ENCODE data around the gene SNX10. TPM values are rescaled to one million over a fixed set of nuclear protein-coding genes. Genes with fewer than 3 reads are reported as not detected.
A peak's percentile ranks its signal among the peaks of the same experiment; 100 is the strongest.

SNX10 gene
- total RNA-seq, 3 donors from 2014 or later (not counting 1 experiment from before 2014, with no cell fraction given): 17.2 to 26.8 (median 21.3) TPM

DNA sequence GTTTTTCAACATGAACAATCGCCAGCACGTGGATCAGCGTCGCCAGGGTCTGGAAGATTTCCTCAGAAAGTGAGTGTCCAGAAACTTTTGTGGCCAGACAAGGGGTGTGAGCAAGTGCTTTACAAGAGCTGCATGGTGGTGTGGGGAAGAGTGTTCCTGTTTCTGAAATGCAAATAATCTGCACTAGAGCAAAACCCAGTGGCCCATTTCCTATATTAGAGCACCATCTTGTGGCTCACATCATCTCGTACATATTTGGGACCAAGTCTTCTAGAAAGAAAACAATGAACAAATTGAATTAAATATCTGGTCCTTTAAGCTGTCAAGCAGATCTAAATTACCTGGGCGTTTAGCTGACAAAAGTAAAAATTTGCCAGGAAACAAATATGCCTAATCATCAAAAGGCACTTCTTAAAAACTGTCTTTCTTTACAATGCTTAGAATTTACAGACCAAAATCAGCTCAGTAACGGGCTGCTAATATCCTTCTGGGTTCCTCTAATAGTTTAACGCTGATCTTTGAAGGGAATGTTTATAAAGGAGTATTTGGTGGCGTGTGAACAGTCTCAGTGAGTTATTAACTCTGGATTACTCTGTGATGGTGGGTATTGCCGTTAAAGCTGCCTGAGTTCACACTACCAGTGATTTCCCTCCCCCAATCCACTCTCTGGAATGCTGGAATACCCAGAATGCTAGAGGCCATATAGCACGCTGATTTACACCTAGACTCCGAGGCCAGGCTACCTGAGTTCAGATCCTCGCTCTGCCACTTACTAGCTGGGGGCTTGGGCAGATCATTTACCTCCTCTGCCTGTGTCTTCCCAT lies 73.6 kb downstream of the SNX10 start:
- no peaks in the 10 kb centered on the region for H3K4me1 ChIP-seq (ENCODE audit: control insufficient read depth, insufficient read depth, low read length)
- H3K27ac ChIP-seq (ENCODE audit: low read length): no peak overlapping the region
- no peaks in the 10 kb centered on the region for H3K27me3 ChIP-seq (ENCODE audit: control insufficient read depth, insufficient read depth, low read length)
- Mint-ChIP-seq H3K4me3 (no peak overlapping the region), H3K36me3 (no peaks in the 10 kb centered on the region), H3K4me1 (peaks cover 5 to 11% of the 10 kb centered on the region in 2 donors), H3K9me3 (no peaks in the 10 kb centered on the region), H3K27me3 (ENCODE audit: low read depth in 2 of 2) (no peaks in the 10 kb centered on the region), H3K27ac (peak overlapping the region in 1 of 2 donors; percentile 61)
- intact Hi-C loops (cut with micrococcal nuclease): loop anchor here (1.0 to 5.0 kb wide), 6 partner anchors 73 to 472 kb away; partner anchors contain the start of genes CBX3, HNRNPA2B1 and SNX10
- no peaks in the 10 kb centered on the region for H3K9me3 ChIP-seq (ENCODE audit: control insufficient read depth, insufficient read depth, low read length)
- no peak overlapping the region for H3K4me3 ChIP-seq (ENCODE audit: low read length)
- DNase-seq (peak in 1 of 2 donors; percentile 85), ATAC-seq (peak; percentile 79 to 88 (median 84))
- TF ChIP-seq, protein P1, sequence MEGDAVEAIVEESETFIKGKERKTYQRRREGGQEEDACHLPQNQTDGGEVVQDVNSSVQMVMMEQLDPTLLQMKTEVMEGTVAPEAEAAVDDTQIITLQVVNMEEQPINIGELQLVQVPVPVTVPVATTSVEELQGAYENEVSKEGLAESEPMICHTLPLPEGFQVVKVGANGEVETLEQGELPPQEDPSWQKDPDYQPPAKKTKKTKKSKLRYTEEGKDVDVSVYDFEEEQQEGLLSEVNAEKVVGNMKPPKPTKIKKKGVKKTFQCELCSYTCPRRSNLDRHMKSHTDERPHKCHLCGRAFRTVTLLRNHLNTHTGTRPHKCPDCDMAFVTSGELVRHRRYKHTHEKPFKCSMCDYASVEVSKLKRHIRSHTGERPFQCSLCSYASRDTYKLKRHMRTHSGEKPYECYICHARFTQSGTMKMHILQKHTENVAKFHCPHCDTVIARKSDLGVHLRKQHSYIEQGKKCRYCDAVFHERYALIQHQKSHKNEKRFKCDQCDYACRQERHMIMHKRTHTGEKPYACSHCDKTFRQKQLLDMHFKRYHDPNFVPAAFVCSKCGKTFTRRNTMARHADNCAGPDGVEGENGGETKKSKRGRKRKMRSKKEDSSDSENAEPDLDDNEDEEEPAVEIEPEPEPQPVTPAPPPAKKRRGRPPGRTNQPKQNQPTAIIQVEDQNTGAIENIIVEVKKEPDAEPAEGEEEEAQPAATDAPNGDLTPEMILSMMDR (IDR thresholded peaks at IDR 0.05): peak; percentile 84
- WGBS (ENCODE audit: insufficient coverage): 67% methylated on average over 13 of the region's 13 CpGs
- H3K36me3 ChIP-seq (ENCODE audit: control insufficient read depth, insufficient read depth, low read length): peaks cover 32% of the 10 kb centered on the region

DNA sequence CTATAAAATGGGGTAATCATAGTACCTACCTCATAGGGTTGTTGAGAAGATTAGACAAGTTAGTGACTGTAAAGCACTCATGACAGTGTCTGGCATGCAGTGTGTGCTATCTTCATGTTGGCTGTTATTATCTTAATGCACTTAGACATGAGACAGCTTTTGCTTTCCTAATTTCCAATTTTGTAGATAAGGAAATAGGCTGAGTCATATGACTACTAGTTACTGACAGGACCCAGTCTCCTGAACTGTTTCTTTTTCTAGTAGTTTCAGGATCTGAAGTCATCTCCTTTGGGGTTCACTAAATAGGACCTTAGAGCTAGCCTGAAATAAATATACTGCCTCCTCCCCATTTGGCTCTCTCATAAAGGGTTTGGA lies 74.2 kb downstream of the SNX10 start:
- DNase-seq (no peak), ATAC-seq (no peak)
- Mint-ChIP-seq H3K4me1 (peaks cover 5 to 12% of the 10 kb centered on the region in 2 donors), H3K9me3 (no peaks in the 10 kb centered on the region), H3K36me3 (no peaks in the 10 kb centered on the region), H3K27me3 (ENCODE audit: low read depth in 2 of 2) (no peaks in the 10 kb centered on the region), H3K4me3 (no peak overlapping the region), H3K27ac (no peak overlapping the region)
- Histone ChIP-seq H3K27me3 (ENCODE audit: control insufficient read depth, insufficient read depth, low read length) (no peaks in the 10 kb centered on the region), H3K4me3 (ENCODE audit: low read length) (no peak overlapping the region), H3K4me1 (ENCODE audit: control insufficient read depth, insufficient read depth, low read length) (no peaks in the 10 kb centered on the region), H3K36me3 (ENCODE audit: control insufficient read depth, insufficient read depth, low read length) (peaks cover 32% of the 10 kb centered on the region), H3K9me3 (ENCODE audit: control insufficient read depth, insufficient read depth, low read length) (no peaks in the 10 kb centered on the region), H3K27ac (ENCODE audit: low read length) (no peak overlapping the region)
- TF ChIP-seq, protein P1 (IDR thresholded peaks at IDR 0.05): no peak
- intact Hi-C loops (cut with micrococcal nuclease): loop anchor here (1.0 to 5.0 kb wide), 6 partner anchors 74 to 473 kb away; partner anchors contain the start of genes CBX3, HNRNPA2B1 and SNX10

DNA sequence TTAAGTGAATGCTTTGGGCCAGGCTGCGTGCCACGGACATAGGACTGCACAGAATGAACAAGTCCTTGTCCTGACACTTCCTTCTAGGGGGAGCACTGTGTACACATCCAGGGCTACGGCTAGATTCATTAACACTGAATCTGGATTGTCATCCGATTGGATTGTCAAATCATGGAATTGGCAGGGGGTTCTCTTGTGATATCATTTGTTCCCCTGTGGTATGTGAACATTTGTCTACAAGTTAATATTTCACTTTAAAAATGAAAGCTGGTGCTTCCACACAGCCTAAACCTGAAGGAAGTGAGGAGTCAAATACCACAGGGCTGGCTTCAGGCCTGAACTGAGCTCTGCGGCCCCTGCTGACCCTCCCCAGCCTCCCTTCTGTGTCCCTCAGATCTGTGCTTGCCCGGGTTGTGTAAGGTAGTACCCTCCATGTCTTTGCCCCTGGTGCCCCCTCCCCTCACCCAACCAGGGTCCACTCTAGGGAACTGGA lies 75.6 kb downstream of the SNX10 start:
- ATAC-seq (no peak), DNase-seq (no peak)
- H3K27me3 Mint-ChIP-seq (ENCODE audit: low read depth in 2 of 2): no peaks in the 10 kb centered on the region
- peaks cover 5 to 12% of the 10 kb centered on the region in 2 donors for H3K4me1 Mint-ChIP-seq
- H3K4me3 ChIP-seq (ENCODE audit: low read length): no peak overlapping the region
- no peaks in the 10 kb centered on the region for H3K9me3 ChIP-seq (ENCODE audit: control insufficient read depth, insufficient read depth, low read length)
- no peaks in the 10 kb centered on the region for H3K9me3 Mint-ChIP-seq
- H3K36me3 ChIP-seq (ENCODE audit: control insufficient read depth, insufficient read depth, low read length): peaks cover 39% of the 10 kb centered on the region
- no peak overlapping the region for H3K27ac Mint-ChIP-seq
- H3K36me3 Mint-ChIP-seq: peaks cover 3% of the 10 kb centered on the region
- no peaks in the 10 kb centered on the region for H3K27me3 ChIP-seq (ENCODE audit: control insufficient read depth, insufficient read depth, low read length)
- H3K4me3 Mint-ChIP-seq: no peak overlapping the region
- WGBS (ENCODE audit: insufficient coverage): 97% methylated on average over 6 of the region's 6 CpGs
- H3K4me1 ChIP-seq (ENCODE audit: control insufficient read depth, insufficient read depth, low read length): no peaks in the 10 kb centered on the region
- H3K27ac ChIP-seq (ENCODE audit: low read length): no peak overlapping the region
- intact Hi-C loops (cut with micrococcal nuclease): loop anchor here (5.0 kb wide), 3 partner anchors 75 to 290 kb away; partner anchors contain the start of genes CBX3, HNRNPA2B1 and SNX10
- TF ChIP-seq, protein P1 (IDR thresholded peaks at IDR 0.05): no peak
